ENCODE results near the gene CA5B. TPM values are rescaled to one million over a fixed set of nuclear protein-coding genes. Genes with fewer than 3 reads are reported as not detected.
A peak's percentile ranks its signal among the peaks of the same experiment; 100 is the strongest.
"Not testable (repeated sequence)": the region's sequence is repeated elsewhere in the genome, so short reads cannot be mapped to it uniquely, and the experiment has no call there.

Gene CA5B
- total RNA-seq, 2 experiments from 2014 or later: 13.3 to 17.7 TPM

- H3K36me3 Mint-ChIP-seq (ENCODE audit: low read depth): peaks cover 43% of the 10 kb centered on the region
Observed at GRCh38 chrX:15815779-15816437, 77.8 kb downstream of the CA5B start.

GRCh38 chrX:15816438-15816809, 78.4 kb downstream of the CA5B start:
- CTCF ChIA-PET: interaction anchor here (0.6 to 1.2 kb wide), 5 partner anchors 19 to 315 kb away, joined by 3 to 5 read pairs (median 4); no protein-coding TSS in a partner anchor
- Mint-ChIP-seq H3K27me3 (no peaks in the 10 kb centered on the region), H3K4me1 (peaks cover 40% of the 10 kb centered on the region), H3K9me3 (ENCODE audit: low read depth) (no peaks in the 10 kb centered on the region), H3K36me3 (ENCODE audit: low read depth) (peaks cover 45% of the 10 kb centered on the region), H3K27ac (no peak overlapping the region), H3K4me3 (no peak overlapping the region)
- ATAC-seq: peak; percentile 5
- DNase-seq: no peak
- intact Hi-C loops (cut with DNase I, micrococcal nuclease): loop anchor here in 1 of 2 experiments (2.0 kb wide), 2 partner anchors 26 to 38 kb away; partner anchors contain the start of genes AP1S2 and ZRSR2
- POLR2A ChIA-PET: interaction anchor here (0.7 kb wide), 2 partner anchors 38 to 145 kb away, joined by 3 to 4 read pairs; partner anchors contain the start of gene AP1S2

More at GRCh38 chrX:15815779-15816437, 77.8 kb downstream of the CA5B start:
- Mint-ChIP-seq H3K27me3 (no peaks in the 10 kb centered on the region), H3K4me3 (no peak overlapping the region), H3K9me3 (ENCODE audit: low read depth) (no peaks in the 10 kb centered on the region), H3K27ac (no peak overlapping the region), H3K4me1 (peaks cover 40% of the 10 kb centered on the region)
- peak; percentile 34 for DNase-seq
- ATAC-seq: peak; percentile 79
- ChIA-PET CTCF (interaction anchor here (0.6 to 1.2 kb wide), 8 partner anchors 11 to 316 kb away, joined by 3 to 5 read pairs (median 4); no protein-coding TSS in a partner anchor), POLR2A (interaction anchor here (0.7 kb wide), 2 partner anchors 39 to 145 kb away, joined by 3 to 4 read pairs; partner anchors contain the start of gene AP1S2)
- intact Hi-C loops (cut with DNase I, micrococcal nuclease): loop anchor here in 1 of 2 experiments (2.0 kb wide), 2 partner anchors 25 to 39 kb away; partner anchors contain the start of genes AP1S2 and ZRSR2

- Mint-ChIP-seq H3K4me3 (peak overlapping the region; percentile 8), H3K27ac (peak overlapping the region; percentile 74), H3K27me3 (no peaks in the 10 kb centered on the region), H3K36me3 (ENCODE audit: low read depth) (peaks cover 44% of the 10 kb centered on the region), H3K4me1 (peaks cover 40% of the 10 kb centered on the region), H3K9me3 (ENCODE audit: low read depth) (no peaks in the 10 kb centered on the region)
- ChIA-PET POLR2A (no interaction called here), CTCF (interaction anchor here (0.7 to 1.2 kb wide), 2 partner anchors 19 to 315 kb away, joined by 3 to 5 read pairs; no protein-coding TSS in a partner anchor)
- DNase-seq: peak; percentile 52
- intact Hi-C loops (cut with DNase I, micrococcal nuclease): loop anchor here in 1 of 2 experiments (2.0 kb wide), 2 partner anchors 26 to 38 kb away; partner anchors contain the start of genes AP1S2 and ZRSR2
- peak; percentile 62 for ATAC-seq
Observed at GRCh38 chrX:15816886-15817285, 78.8 kb downstream of the CA5B start.

- H3K9me3 Mint-ChIP-seq (ENCODE audit: low read depth): no peaks in the 10 kb centered on the region
- no peak overlapping the region for H3K4me3 Mint-ChIP-seq
- peaks cover 31% of the 10 kb centered on the region for H3K4me1 Mint-ChIP-seq
- intact Hi-C loops (cut with DNase I, micrococcal nuclease): loop anchor here in 1 of 2 experiments (1.0 kb wide), 1 partner anchor 35 kb away; no protein-coding TSS in a partner anchor
- DNase-seq (peak; percentile 33), ATAC-seq (peak; percentile 70)
- peaks cover 36% of the 10 kb centered on the region for H3K36me3 Mint-ChIP-seq (ENCODE audit: low read depth)
- H3K27me3 Mint-ChIP-seq: no peaks in the 10 kb centered on the region
- POLR2A ChIA-PET: no interaction called here
- H3K27ac Mint-ChIP-seq: peak overlapping the region; percentile 58
- CTCF ChIA-PET: no interaction called here
Observed at GRCh38 chrX:15820106-15821073, 82.3 kb downstream of the CA5B start.

- CTCF ChIA-PET: no interaction called here
- peaks cover 35% of the 10 kb centered on the region for H3K36me3 Mint-ChIP-seq (ENCODE audit: low read depth)
- no peaks in the 10 kb centered on the region for H3K27me3 Mint-ChIP-seq
- POLR2A ChIA-PET: no interaction called here
- no peak overlapping the region for H3K27ac Mint-ChIP-seq
- ATAC-seq (no peak), DNase-seq (no peak)
- no peaks in the 10 kb centered on the region for H3K9me3 Mint-ChIP-seq (ENCODE audit: low read depth)
- peaks cover 14% of the 10 kb centered on the region for H3K4me1 Mint-ChIP-seq
- intact Hi-C loops (cut with DNase I, micrococcal nuclease): no loop called here
- H3K4me3 Mint-ChIP-seq: no peak overlapping the region
Observed at GRCh38 chrX:15822922-15823321, 84.9 kb downstream of the CA5B start.

GRCh38 chrX:15825936-15826335, 87.9 kb downstream of the CA5B start:
- Mint-ChIP-seq H3K4me1 (peaks cover 2% of the 10 kb centered on the region), H3K36me3 (ENCODE audit: low read depth) (peaks cover 18% of the 10 kb centered on the region), H3K4me3 (no peak overlapping the region), H3K27me3 (no peaks in the 10 kb centered on the region), H3K27ac (no peak overlapping the region), H3K9me3 (ENCODE audit: low read depth) (no peaks in the 10 kb centered on the region)
- ChIA-PET CTCF (no interaction called here), POLR2A (no interaction called here)
- DNase-seq: no peak
- intact Hi-C loops (cut with DNase I, micrococcal nuclease): no loop called here
- ATAC-seq: no peak

GRCh38 chrX:15829217-15829616, 91.1 kb downstream of the CA5B start:
- intact Hi-C loops (cut with DNase I, micrococcal nuclease): no loop called here
- no peaks in the 10 kb centered on the region for H3K9me3 Mint-ChIP-seq (ENCODE audit: low read depth)
- H3K36me3 Mint-ChIP-seq (ENCODE audit: low read depth): peaks cover 10% of the 10 kb centered on the region
- ChIA-PET CTCF (interaction anchor here (0.7 kb wide), 1 partner anchor 26 kb away, joined by 4 read pairs; no protein-coding TSS in a partner anchor), POLR2A (no interaction called here)
- H3K27ac Mint-ChIP-seq: no peak overlapping the region
- ATAC-seq (no peak), DNase-seq (no peak)
- peaks cover 7% of the 10 kb centered on the region for H3K4me1 Mint-ChIP-seq
- no peaks in the 10 kb centered on the region for H3K27me3 Mint-ChIP-seq
- H3K4me3 Mint-ChIP-seq: no peak overlapping the region

GRCh38 chrX:15831347-15831746, 93.3 kb downstream of the CA5B start:
- H3K4me1 Mint-ChIP-seq; intact Hi-C loops (cut with DNase I, micrococcal nuclease); POLR2A ChIA-PET; H3K27me3 Mint-ChIP-seq; H3K9me3 Mint-ChIP-seq (ENCODE audit: low read depth); DNase-seq; CTCF ChIA-PET; H3K4me3 Mint-ChIP-seq; H3K27ac Mint-ChIP-seq; ATAC-seq; H3K36me3 Mint-ChIP-seq (ENCODE audit: low read depth): not testable (repeated sequence)

- Mint-ChIP-seq H3K9me3 (ENCODE audit: low read depth) (no peaks in the 10 kb centered on the region), H3K4me1 (peaks cover 5% of the 10 kb centered on the region), H3K27ac (peak overlapping the region; percentile 20), H3K27me3 (no peaks in the 10 kb centered on the region), H3K36me3 (ENCODE audit: low read depth) (peaks cover 2% of the 10 kb centered on the region), H3K4me3 (no peak overlapping the region)
- ChIA-PET POLR2A (no interaction called here), CTCF (no interaction called here)
- DNase-seq (no peak), ATAC-seq (no peak)
- intact Hi-C loops (cut with DNase I, micrococcal nuclease): no loop called here
Observed at GRCh38 chrX:15834053-15834452, 96.0 kb downstream of the CA5B start.

GRCh38 chrX:15834827-15835595, 96.9 kb downstream of the CA5B start:
- Mint-ChIP-seq H3K27me3 (no peaks in the 10 kb centered on the region), H3K9me3 (ENCODE audit: low read depth) (no peaks in the 10 kb centered on the region), H3K4me3 (no peak overlapping the region), H3K4me1 (peaks cover 5% of the 10 kb centered on the region), H3K36me3 (ENCODE audit: low read depth) (peaks cover 2% of the 10 kb centered on the region), H3K27ac (no peak overlapping the region)
- DNase-seq (no peak), ATAC-seq (no peak)
- ChIA-PET POLR2A (no interaction called here), CTCF (interaction anchor here (1.2 kb wide), 2 partner anchors 13 to 18 kb away, joined by 3 to 4 read pairs; no protein-coding TSS in a partner anchor)
- intact Hi-C loops (cut with DNase I, micrococcal nuclease): no loop called here
